Right hindlimb (tissue), 1 donor: Measurements from ENCODE around the gene MEIKIN.
"Not testable (repeated sequence)": the region's sequence is repeated elsewhere in the genome, so short reads cannot be mapped to it uniquely, and the experiment has no call there.

Source experiments
- DNase-seq: peaks from one replicate; pipeline ENCODE4 v3.0.0-alpha.2; 2018

Gene MEIKIN

DNA sequence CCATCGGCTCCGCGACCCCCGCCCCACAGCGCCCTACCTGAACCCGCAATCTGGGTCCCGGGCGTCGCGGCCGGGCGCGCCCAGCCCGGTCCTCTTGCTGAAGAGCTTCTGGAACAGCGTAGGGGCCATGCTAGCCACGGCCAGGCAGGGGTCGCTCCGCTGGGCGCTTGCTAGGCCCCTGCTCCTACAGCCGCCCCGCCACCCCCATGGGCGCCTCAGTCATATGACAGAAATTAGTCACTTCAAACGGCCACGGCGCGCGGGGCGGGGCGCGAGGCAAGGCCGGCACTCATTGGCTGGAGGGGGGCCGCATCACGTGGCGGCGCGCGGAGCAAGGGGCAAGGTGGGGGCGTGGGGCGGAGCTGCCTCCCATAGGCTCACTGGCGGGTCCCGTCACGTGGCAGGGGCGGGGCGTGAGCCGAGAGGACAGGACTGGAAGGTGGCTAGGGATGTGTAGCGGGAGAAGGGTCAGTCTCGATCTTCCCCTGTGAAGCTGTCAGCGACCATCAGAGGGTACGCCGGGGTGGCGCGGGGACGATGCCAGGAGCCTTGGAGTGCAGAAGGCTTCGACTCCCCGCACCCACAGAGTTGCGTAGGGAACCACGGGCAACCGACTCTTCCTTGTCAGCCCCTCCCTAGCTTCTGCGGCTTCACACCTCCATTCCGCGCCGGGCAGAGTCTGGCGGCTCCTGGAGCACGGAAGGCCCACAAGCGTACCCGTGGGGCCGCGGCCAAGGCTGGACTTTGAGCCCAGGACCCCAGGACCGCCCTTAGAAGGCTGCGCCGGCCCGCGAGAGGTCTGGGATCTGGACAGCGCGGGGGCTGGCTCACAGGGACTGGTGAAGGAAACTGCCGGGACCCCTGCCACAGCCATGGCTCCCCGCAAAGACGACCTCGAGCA, 148.4 kb downstream of the MEIKIN start, which contains the start of gene FNIP1:
FNIP1 (minus strand) TSS at position 225 of the 901 bp plus-strand sequence; CDS start at position 129, 96 bp downstream.
- DNase-seq = peak; percentile 99

DNA sequence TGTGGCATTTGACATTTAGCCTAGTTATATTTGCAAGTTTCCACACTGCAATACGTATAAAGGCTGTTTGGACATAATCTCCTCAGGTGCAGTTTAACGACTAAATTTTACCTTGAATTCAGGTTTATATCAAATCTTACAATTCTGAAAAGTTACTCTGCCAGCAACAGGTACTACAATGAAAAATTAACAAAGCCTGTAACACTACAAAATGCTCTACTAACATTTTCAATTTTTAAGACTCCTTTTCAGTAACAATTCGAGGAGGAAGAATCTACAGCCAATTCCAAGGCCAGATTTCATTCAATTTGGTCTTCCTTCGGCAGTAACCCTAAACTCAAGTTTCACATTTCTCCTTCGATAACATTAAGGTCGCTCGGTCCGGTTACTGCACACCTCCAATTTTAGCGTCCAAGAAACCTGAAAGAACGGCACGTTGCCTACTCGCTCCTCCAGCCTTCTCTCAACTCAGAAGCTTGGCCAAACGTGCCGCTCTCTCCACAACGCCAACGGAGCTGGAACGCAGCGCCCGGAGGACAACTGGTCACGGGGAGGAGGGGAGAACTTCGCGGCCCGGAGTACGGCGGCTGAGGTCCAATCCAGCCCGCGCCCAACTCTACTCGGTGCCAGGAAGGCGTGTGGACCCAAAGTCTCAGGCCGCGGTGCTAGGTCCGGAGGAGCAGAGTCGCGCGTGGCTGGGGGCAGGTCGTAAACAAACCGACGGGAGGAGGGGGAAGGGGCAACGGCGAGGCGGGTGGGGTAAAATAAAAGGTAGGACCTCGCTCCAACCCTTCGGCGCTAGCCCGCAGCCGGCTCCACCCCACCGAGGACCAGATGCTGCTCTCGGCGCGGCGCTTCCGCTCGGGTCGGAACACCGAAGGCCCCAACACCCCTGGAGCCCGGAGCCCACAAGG, 149.3 kb downstream of the MEIKIN start:
- DNase-seq = peak; percentile 73

DNA sequence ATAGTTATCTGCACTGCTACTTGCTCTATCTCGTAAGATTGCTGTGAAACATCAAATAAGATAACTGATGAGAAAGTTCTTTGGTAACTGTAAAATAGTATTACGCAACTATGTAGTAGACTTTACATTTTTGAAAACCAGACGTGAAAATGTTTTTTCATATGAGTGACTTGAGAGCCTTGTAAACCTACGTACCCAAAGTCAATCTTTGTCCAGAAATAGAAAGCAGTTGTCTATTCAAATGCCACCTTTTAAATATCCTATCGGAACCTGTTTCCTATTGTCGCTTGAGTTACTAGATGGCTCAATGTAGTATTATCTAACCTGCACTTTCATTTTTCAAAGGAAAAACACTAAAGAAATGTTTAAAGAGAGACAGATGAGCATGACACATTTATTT, 150.2 kb downstream of the MEIKIN start:
- no peak for DNase-seq

DNA sequence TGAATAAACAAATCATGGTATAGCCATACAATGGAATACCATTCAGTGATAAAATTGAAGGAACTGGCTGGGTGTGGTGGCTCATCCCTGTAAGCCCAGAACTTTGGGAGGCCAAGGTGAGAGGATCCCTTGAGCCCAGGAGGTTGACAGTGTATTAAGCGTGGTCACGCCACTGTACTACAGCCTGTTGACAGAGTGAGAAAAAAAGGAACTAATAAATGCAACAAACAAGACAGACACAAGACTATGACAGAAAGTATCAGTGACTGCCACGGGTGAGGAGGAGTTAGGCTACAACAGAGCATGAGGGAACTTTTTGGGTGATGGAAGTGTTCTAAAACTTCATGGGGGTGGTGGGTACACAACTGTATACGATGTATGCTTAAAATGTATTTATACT, 150.9 kb downstream of the MEIKIN start:
- DNase-seq = no peak

DNA sequence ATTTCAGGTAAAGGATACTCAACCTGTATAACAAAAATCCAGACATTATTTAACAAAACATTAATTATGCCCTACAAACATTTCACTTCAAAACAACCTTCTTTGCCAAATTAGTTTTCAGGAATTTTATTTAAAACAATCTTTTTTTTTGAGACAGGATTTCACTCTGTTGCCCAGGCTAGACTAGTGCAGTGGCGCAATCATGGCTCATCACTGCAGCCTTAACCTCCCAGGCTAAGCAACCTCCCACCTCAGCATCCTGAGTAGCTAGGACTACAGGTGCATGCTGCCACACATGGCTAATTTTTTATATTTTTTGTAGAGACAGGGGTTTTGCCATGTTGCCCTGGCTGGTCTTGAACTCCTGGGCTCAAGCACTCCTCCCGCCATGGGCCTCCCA, 152.6 kb downstream of the MEIKIN start:
- no peak for DNase-seq

DNA sequence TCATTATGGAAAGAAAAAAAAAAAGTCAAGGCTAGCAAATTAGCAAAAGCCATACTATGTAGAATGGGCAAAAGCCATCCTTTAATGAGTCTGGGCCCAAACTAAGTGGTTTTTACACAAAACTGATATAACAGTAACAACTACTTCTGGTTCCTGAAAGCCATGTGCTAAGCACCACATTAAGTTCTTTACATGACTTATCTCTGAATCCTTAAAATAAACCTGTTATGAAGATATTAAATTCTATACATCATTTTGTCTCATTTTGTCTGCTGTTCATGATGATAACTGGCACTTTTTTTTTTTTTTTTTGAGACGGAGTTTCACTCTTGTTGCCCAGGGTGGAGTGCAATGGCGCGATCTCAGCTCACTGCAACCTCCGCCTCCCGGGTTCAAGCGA, 153.6 kb downstream of the MEIKIN start:
- no peak for DNase-seq

DNA sequence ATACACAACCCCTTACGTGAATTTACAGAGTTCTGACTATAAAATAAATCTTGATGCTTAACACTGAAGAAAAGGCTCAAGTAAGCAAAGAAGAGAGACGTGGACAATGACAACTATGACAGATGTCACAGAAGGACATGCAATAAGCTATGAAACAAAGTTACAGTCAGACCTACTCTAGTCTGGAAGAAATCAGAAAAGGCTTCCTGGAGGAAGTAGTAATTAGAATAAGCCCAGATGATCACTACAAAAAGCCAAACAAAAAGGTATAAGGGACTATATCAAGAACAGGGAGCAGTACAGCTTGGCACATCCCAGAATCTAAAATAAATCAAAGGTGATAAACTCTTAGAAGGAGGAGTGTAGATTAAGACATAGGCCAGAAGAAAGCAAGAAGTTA, 154.9 kb downstream of the MEIKIN start:
- DNase-seq = no peak

DNA sequence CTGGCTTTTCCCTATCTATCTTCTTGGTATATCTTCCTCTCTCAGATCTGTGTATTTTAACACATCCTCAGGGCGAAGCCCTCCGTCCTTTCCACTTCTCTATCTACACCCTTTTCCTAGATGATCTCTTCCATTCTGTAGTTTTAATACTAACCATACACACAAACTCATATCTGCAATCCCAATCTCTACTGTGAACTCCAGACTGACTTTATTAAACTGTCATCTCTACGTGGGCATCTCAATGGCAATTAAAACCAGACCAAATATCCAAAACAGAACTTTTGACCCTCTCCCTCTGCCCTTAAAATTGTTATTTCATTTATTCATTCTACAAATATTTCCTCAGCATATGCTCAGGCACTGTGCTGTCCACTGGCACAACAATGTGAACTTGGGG, 155.7 kb downstream of the MEIKIN start:
- no peak for DNase-seq

DNA sequence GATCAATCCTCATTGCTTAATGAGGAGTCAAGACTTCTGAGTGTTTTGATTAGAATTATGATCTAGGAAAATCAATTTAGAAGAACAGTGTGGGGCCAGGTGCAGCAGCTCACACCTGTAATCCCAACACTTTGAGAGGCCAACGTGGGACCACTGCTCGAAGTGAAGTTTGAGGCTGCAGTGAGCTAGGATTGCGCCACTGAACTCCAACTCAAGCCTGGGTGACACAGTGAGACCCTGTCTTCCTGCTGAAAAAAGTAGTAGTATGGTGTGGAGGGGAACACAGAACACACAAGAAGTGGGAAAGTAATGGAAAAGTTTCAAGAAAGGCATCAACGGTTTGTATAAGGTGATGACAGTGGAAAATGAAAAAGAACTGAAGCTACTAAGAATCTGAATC, 157.7 kb downstream of the MEIKIN start:
- no peak for DNase-seq

DNA sequence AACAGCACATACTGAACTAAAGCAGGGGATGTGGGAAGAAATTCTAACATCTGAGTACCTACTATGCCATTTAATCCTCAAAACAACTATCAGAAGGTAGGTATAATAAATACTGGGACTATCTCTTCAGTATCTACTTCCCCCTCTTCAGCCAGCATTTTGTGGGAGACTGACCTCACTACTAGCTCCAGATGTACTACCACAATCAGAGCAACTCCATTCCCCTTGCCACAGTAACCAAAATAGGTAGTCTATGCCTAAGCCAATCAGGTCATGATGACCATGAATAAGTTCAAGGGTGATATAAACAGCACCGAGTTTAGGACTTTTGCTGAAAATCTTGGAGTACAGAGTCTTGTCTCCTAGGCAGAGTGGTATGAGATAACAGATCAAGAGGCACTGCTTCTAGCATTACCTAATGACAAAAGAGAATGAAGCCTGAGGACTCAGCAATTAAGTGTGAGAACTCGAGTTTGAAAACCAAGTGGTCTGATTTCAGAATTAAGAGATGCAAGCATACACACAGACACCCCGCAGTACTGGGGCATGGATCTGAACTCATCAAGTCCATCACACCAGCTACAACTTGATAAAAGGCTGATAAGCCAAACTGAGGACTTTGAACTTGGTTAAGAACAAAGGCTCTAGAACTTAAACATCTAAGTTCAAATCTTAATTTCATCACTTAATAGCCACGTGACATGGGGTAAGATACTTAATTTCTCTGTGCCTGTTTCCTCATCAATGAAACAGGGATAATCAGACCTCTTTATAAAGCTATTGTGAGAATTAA, 158.4 kb downstream of the MEIKIN start:
- DNase-seq = no peak

DNA sequence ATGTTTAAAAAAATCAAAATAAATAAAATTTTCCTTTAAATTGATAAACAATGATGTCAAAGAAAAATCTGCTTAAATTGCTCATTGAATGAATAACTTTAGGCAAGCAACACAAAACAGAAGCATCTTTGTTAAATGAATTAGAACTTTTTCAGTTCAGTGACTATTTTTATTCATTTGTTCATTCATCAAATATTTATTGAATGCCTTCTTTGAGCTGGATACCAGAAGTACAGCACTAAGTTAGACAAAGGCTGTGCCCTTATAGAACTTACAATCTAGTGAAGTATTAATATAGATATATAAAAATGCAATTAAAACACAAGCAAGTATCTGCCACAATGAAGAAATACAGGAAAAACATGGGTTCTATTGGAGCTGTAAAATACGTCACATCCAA, 159.4 kb downstream of the MEIKIN start:
- DNase-seq = no peak

DNA sequence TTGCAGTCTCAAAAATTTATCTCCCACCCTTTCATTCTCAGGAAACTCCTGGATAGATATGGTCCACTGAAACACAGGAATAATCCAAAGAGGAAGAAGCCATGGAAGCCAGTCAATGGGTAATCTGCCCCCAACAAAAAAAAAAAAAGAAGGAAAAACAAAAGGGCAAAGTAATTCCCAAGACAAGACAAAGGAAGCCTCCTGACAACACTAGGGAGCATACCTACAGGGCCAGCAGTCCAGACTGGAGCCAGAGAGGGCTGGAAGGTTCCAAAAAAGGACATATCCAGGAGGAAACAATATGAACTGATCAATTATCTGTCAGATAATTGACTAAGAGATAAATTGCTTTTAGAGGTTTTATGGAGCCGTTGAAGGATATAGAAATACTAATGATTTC, 161.6 kb downstream of the MEIKIN start:
- DNase-seq = no peak

DNA sequence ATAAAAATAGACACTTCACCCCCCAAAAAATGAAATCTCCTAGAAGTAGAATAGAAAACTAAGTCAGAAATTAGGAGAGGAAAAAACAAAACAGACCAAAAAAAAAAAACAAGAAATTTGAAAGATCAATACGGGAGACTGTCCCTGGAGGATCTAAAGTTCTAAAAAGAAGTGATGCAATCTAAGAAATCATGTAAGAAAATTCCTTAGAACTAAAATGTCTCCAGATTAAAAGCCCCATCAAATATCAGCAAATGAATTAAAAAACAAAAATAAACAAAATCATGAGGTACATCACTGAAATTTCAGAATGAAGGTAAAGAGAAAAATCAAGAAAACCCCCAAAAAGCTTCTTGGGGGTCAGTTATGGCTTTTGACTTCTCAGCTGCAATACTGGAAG, 162.1 kb downstream of the MEIKIN start:
- DNase-seq = no peak

DNA sequence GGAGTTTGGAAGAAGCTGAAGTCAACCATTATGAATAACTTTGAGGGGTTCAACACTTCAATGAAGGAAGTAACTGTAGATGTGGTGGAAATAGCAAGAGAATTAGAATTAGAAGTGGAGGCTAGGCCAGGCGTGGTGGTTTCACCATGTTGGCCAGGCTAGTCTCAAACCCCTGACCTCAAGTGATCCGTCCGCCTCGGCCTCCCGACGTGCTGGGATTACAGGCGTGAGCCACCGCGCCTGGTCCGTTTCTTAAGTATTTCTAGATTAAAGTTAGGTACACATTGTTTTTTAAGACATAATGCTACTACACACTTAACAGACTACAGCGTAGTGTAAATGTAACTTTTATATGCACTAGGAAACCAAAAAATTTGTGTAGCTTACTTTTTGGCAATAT, 162.7 kb downstream of the MEIKIN start:
- DNase-seq = no peak

DNA sequence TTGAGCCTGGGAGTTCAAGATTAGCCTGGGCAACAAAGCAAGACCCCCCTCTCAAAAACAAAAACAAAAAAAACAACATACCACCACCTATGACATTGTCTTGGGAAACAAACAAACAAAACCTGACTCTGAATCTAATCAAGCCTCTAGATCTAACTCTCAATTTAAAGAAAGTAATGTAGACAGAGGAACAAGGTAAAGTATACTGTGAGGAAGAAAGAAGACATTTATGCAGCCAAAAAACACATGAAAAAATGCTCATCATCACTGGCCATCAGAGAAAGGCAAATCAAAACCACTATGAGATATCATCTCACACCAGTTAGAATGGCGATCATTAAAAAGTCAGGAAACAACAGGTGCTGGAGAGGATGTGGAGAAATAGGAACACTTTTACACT, 167.3 kb downstream of the MEIKIN start:
- DNase-seq = not testable (repeated sequence)

DNA sequence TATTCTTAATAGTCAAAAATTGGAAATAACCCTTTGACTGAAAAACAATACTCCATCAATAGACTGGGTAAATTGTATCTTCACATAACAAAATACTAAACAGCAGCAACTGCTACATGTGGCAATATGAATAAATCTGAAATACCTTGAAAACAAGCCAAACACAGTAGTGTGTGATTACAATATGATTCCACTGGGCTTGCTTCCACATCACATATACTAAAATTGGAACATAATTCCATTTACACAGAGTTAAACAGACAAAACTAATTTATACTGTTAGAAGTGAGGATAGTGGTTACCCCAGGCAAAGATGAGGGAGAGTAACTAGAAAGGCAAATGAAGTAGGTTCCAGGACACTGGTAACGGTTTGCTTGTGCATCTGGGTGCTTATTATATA, 169.0 kb downstream of the MEIKIN start:
- no peak for DNase-seq

DNA sequence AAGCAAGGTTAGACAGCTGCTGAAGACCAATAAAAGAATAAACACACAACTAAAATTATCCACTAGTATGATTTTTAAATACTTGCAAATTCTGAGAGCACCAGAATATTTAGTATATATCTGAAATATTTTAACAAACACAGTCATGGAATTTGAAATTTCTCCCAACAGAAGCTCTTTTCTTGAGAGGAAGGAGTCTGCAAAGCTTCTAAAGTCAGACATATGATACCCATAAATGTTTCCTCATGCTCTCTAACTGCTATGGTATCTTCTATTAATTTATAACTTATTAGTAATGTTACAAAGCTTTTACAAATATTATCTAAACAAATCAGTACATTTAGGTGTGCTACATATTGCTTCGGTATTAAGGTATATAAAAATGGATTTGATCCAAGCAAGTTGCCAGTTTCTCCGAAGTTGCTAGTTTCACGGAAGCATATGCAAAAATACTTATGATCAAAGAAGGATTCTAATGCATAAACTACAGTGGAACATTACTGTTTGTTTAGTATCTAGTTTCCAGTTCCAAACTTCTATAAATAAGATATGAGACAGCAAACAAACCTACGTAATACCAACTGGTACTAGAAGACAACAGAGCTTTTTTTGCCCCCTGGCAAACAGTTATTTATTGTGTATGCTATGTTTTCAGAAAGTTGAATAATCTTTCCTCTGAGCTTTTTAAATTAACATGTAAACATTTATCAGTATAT, 170.7 kb downstream of the MEIKIN start:
- DNase-seq = no peak

DNA sequence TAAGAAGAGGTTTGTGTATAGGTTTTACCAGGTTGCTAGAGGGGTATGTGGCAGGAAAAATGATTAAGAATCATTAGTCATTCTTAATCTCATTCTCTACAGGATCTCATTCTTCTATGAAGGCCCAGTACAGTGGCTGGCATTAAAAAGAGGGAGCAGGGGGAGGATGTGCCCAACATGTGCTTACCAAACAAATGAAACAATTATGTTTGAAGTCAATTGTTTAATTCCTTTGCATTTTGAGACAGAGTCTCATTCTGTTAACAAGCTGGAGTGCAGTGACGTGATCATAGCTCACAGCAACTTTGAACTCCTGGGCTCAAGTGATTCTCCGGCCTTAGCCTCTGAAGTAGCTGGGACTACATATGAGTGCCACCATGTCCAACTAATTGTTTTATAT, 171.7 kb downstream of the MEIKIN start:
- DNase-seq = no peak

DNA sequence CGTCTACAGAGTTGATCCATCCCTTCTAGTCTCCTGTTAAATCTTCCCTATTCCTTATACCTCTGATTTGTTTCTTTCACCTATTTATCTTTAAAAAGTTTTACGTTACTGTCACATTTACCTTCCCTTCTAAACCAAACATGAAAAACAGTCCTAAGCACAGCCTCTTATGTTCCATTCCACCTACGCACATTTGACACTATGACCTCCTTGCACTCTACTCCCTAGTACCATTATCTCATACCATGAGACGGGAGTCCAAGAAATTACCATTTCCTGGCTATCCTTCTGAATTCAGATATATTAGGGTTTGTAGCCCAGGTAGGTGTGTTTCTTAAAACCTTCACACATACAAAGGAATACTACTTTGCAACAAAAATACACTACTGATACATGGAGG, 173.8 kb downstream of the MEIKIN start:
- no peak for DNase-seq

DNA sequence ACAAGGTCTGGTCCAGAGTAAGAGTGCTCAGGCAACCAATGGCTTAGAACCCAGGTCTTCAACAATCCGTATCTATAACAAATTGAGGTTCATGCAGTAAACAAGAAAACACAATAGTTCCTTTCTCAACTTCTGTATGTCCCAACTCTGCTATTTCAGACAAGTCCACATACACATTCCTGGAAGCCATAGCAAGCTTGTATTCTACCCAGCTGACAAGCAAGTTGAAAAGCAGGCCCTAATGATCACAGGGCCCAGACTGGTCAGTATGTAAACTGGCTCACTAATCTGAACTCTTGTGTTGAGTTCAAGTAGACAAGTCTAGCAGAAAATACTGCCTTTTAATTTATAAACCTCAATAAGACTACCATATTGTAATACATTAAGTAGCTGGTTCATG, 175.5 kb downstream of the MEIKIN start:
- DNase-seq = no peak

DNA sequence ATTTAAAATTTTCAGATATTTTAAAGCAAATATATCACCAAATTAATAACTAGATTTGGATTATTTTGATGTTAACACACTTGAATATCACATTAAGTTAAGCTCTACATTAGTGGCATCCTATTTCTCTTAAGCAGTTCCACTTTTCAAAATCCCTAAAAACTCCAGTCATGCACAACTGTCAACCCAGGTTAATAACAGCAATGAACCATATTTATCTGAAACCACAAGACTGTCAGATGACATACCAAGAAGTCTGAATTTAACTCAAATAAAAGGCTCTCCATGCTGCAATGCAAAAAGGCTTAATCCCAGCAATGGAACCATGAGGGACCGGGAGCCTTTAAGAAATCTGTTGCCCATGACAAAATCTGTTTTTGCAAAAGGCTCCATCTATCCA, 176.1 kb downstream of the MEIKIN start:
- DNase-seq = no peak

DNA sequence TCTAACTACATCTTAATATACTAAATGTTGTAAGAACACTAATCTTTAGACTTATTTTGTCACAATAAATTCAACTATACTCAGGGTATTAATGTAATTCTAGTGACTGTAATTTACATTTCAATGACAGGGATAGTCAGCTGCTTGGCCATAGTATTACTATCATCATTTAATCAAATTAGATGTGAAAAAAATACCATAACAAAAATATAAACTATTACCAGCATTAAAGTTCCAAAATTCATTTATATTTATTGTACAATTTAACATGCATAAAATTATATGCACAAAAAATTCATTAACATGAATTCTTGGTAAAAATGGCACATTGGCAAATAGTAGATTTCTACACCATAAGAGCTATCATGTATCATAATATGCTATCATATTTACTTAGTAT, 177.6 kb downstream of the MEIKIN start:
- DNase-seq = no peak
